Measurements from ENCODE around the gene APBB2.

GRCh38 chr4:41205854-41206460 lies 8.4 kb downstream of the APBB2 start:
- TF ChIP-seq CTCF (IDR thresholded peaks at IDR 0.05; ENCODE audit: low read depth, low read length) (no peak), POLR2A (IDR thresholded peaks at IDR 0.05; ENCODE audit: extremely low read depth, insufficient read length) (no peak), MYC (IDR thresholded peaks at IDR 0.05; ENCODE audit: low read depth, low read length) (no peak), MAX (IDR thresholded peaks at IDR 0.05; ENCODE audit: low read depth, low read length) (no peak)

All from NB4 (cell line).